GM12873 (cell line): ENCODE data around the gene MYD88.

Source experiments
- CTCF ChIP-seq: IDR thresholded peaks from 2 replicates; pipeline ENCODE4 v1.5.1; 2012; ENCODE audit warnings: low read depth, mild to moderate bottlenecking, moderate library complexity, low read length, control low read depth; ENCODE audit not compliant: insufficient read depth; ENCODE audit errors: missing control alignments

Gene MYD88

GRCh38 chr3:38118421-38119247 lies 19.8 kb upstream of the MYD88 start:
- no peak for TF ChIP-seq CTCF

DNA sequence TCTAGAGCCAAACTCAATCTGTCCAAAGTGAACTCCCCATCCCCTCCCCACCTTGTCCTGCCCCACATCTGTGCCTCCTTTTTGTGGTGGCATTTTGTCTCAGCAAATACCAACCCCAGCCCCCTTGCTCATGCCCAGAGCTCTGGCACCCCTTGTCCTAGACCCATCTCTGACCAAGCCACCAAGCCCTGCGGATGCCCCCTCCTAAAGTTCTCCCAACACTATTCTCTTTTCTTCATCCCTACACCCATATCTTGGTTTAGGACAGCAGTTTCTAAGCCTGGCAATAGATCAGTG lies 19.3 kb upstream of the MYD88 start:
- TF ChIP-seq CTCF: no peak

DNA sequence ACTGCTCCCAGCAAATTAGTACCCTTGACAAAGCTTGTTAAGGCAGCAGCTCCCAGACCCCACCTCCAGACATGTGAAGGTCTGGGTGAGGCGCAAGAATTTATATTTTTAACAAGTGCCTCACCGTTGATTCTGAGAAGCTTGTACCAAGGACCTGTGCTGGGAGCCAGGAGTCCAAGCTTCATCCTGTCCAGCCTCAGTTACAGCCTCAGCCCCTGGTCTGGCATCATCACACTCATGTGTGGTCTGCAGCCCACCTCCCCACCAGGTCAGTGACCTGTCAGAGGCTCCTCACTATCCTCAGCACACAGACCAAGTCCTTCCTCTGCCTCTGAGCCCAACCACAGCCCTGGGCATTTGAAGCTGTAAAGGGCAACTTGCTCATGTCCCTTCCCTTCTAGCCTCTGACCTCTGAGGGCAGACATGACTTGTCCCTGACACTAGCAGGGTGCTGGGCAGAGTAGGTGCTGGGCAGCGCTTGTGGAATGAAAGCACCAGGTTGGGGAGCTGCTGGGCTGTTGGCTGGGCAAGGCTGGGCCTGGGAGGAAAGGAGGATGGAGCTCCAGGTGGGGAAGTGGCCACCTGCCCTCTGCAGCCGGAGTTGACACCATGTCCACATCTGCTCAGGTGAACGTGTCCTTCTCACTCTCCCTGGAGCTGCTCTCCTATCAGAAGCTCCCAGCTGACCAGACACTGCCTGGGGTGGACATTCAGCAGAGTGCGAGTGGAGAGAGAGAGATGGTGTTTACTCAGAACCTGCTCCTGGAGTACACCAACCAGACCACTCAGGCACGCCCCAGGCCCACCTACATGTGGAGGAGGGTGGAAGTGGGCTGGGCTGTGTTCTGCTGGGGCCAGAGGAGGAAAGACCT lies 18.4 kb upstream of the MYD88 start:
- no peak for TF ChIP-seq CTCF

- no peak for TF ChIP-seq CTCF
Measured at GRCh38 chr3:38120693-38121450, 17.6 kb upstream of the MYD88 start.

- no peak for TF ChIP-seq CTCF
Measured at GRCh38 chr3:38121451-38121831, 17.0 kb upstream of the MYD88 start.

DNA sequence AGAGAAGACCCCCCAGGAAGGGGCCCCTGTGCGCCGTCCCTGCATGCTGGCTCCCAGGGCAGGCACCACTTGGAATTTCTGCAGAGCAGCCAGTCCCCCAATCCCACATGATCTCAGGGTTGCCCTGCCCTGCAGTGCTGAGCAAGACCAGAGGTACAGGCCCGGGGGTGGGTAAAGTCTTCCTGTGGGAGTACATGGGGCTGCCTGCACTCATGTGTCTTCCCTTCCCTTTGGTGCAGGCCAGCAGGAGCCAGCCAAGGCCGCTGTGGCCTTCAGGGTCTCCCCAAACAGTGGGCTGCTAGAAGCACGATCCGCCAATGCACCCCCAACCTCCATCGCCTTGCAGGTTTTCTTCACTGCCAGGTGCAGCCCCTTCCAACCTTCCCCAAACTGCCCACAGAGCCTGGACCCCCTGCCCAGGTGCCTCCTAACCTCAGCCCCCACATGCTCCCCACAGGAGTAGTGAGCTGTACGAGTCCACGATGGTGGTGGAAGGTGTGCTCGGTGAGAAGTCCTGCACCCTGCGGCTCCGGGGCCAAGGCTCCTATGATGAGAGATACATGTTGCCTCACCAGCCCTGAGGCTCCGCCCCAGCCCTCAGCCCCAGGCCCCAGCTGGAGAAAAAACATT lies 16.5 kb upstream of the MYD88 start:
- TF ChIP-seq CTCF: no peak
